Stomach smooth muscle (tissue), 2 donors: ENCODE results near the gene CSPG4.
A peak's percentile ranks its signal among the peaks of the same experiment; 100 is the strongest.

Experiments
- H3K27ac ChIP-seq: one replicate; pipeline ENCODE4 v1.7.0; 2013; ENCODE audit warnings: mild to moderate bottlenecking, low read length, inconsistent platforms
- H3K27me3 ChIP-seq, 2 donors: one replicate each; pipeline ENCODE4 v1.7.0; 2013; ENCODE audit warnings: low read length in 2 of 2; ENCODE audit not compliant: insufficient read depth in 2 of 2, control insufficient read depth in 1 of 2
- H3K36me3 ChIP-seq, 2 donors: one replicate each; pipeline ENCODE4 v1.7.0; 2013; ENCODE audit warnings: low read length in 2 of 2; ENCODE audit not compliant: control insufficient read depth in 2 of 2, insufficient read depth in 2 of 2
- H3K4me1 ChIP-seq: one replicate; pipeline ENCODE4 v1.7.0; 2013; ENCODE audit warnings: low read length; ENCODE audit not compliant: control insufficient read depth, insufficient read depth
- H3K4me3 ChIP-seq, 2 donors: one replicate each; pipeline ENCODE4 v1.7.0; 2013; ENCODE audit warnings: low read length in 2 of 2
- H3K9ac ChIP-seq, 2 donors: one replicate each; pipeline ENCODE4 v1.7.0; 2013; ENCODE audit warnings: low read length in 2 of 2, mild to moderate bottlenecking in 1 of 2
- H3K9me3 ChIP-seq, 2 donors: one replicate each; pipeline ENCODE4 v1.7.0; 2013; ENCODE audit warnings: low read length in 2 of 2; ENCODE audit not compliant: control insufficient read depth in 2 of 2
- donor health status: healthy.
- donor health status: Pancreatic carcinoma.

CSPG4 gene

DNA sequence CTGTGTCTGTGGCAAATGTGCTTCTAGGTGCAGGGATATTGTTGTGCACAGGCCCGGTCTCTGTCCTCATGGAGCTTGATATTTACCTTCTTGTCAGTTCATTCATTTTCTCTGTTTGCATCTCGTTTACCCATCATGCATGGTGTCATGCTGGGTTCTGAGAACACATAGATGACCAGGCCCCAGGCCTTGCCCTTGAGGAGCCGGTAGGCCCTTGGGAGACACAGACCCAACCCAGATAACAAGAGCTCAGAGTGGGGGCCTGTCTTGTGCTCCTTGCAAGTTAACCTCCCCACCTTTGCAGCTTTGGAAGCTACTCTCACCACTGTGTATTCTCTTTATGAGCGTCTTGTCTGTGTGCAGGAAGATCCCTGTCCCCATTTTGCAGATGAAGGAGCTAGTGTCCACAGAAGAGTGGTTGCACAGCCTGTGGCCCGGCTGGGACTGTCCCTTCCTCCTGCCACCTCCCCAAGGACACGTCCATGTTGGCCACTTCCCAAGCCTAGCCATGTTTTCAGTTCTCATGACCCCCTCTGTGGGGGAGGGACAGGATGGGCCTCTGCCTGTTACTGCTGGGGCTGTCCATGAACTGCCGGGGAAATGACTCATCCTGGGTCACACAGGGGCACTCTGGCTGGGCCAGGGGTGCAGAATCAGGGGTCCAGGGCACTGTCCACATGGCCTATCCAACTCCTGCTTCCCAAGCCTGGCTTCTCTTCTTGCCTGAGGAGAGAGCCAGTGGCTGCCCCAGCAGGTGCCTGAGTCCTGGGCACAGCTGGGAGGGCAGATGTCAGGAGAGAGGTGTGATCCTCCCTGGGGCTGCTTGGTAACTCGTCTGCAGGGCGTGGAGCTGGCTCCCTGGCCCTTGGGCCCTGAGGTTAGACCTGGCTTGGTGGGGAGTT is 61.5 kb downstream of the CSPG4 start:
- no peaks in the 10 kb centered on the region for H3K27me3 ChIP-seq
- peak overlapping the region; percentile 14 to 47 for H3K9ac ChIP-seq
- no peaks in the 10 kb centered on the region for H3K9me3 ChIP-seq
- peak overlapping the region; percentile 49 for H3K27ac ChIP-seq
- peaks cover 4 to 13% of the 10 kb centered on the region in 2 donors for H3K36me3 ChIP-seq
- peak overlapping the region; percentile 42 to 95 for H3K4me3 ChIP-seq
- H3K4me1 ChIP-seq: peaks cover 76% of the 10 kb centered on the region

DNA sequence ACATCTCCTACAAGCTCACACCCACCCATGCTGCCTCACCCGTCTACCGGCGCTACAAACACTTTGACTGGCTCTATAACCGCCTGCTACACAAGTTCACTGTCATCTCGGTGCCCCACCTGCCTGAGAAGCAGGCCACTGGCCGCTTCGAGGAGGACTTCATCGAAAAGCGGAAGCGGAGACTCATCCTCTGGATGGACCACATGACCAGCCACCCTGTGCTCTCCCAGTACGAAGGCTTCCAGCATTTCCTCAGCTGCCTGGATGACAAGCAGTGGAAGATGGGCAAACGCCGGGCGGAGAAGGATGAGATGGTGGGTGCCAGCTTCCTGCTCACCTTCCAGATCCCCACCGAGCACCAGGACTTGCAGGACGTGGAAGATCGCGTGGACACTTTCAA is 62.8 kb downstream of the CSPG4 start:
- Histone ChIP-seq H3K9me3 (no peaks in the 10 kb centered on the region), H3K4me1 (peaks cover 72% of the 10 kb centered on the region), H3K9ac (no peak overlapping the region), H3K36me3 (peaks cover 3 to 7% of the 10 kb centered on the region in 2 donors), H3K27me3 (no peaks in the 10 kb centered on the region), H3K27ac (no peak overlapping the region), H3K4me3 (peak overlapping the region; percentile 61 to 95)

DNA sequence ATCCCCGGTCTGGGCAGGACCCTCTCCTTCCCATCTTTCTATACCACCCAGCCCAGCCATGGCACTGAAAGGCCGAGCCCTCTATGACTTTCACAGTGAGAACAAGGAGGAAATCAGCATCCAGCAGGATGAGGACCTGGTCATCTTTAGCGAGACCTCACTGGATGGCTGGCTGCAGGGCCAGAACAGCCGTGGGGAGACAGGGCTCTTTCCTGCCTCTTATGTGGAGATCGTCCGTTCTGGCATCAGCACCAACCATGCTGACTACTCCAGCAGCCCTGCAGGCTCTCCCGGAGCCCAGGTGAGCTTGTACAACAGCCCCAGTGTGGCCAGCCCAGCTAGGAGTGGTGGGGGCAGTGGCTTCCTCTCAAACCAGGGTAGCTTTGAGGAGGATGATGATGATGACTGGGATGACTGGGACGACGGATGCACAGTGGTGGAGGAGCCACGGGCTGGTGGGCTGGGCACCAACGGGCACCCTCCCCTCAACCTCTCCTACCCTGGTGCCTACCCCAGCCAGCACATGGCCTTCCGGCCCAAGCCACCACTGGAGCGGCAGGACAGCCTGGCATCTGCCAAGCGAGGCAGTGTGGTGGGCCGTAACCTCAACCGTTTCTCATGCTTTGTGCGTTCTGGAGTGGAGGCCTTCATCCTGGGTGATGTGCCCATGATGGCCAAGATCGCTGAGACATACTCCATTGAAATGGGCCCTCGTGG is 63.4 kb downstream of the CSPG4 start:
- Histone ChIP-seq H3K4me3 (peak overlapping the region; percentile 61 to 95), H3K4me1 (peaks cover 66% of the 10 kb centered on the region), H3K36me3 (peaks cover 3 to 7% of the 10 kb centered on the region in 2 donors), H3K9ac (peak overlapping the region; percentile 77 to 90), H3K27me3 (no peaks in the 10 kb centered on the region), H3K9me3 (no peaks in the 10 kb centered on the region), H3K27ac (peak overlapping the region; percentile 97)

DNA sequence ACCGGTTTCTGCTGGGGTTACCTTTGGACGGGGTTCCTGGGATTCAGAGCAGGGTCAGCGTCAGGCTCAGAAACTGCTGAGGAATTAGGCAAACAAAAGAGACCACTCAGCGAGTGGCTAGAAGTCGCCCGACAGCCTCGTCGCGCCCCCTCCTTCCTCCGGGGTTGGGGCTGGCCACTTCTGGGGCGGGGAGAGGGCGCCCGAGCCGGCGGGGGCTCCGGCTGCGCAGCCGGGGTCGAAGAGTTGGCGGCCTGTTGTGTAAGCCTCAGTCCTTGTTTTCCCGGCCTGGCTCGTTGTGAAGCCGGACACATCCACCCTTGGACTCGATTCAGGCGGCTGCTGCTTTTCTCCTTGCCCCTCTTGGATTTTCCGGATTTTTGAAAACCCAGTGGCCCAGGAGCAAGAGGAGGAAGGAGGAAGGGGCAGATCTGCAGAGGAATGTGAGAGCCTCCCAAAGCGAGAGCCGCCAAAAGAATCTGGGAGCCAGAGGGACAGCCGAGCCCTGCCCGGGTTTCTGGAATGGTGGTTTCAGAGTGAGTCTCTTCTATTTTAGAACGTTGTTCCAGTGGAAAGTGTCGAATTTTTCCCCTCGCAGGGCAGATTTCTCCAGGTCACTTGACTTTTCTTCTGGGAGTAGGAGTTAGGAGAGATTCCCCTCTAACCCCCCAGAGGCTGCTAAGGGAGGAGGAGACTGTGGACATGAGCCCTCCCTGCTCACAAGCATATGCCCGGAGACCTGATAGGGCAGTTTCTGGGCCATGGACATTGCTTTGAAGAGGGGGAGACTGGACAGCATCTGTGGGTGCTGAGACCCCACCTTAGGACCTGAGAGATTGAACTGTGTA is 64.3 kb downstream of the CSPG4 start:
- Histone ChIP-seq H3K36me3 (peaks cover 3 to 7% of the 10 kb centered on the region in 2 donors), H3K9ac (peak overlapping the region; percentile 77 to 90), H3K4me3 (peak overlapping the region; percentile 61 to 95), H3K27me3 (no peaks in the 10 kb centered on the region), H3K27ac (peak overlapping the region; percentile 97), H3K4me1 (peaks cover 62% of the 10 kb centered on the region), H3K9me3 (no peaks in the 10 kb centered on the region)

DNA sequence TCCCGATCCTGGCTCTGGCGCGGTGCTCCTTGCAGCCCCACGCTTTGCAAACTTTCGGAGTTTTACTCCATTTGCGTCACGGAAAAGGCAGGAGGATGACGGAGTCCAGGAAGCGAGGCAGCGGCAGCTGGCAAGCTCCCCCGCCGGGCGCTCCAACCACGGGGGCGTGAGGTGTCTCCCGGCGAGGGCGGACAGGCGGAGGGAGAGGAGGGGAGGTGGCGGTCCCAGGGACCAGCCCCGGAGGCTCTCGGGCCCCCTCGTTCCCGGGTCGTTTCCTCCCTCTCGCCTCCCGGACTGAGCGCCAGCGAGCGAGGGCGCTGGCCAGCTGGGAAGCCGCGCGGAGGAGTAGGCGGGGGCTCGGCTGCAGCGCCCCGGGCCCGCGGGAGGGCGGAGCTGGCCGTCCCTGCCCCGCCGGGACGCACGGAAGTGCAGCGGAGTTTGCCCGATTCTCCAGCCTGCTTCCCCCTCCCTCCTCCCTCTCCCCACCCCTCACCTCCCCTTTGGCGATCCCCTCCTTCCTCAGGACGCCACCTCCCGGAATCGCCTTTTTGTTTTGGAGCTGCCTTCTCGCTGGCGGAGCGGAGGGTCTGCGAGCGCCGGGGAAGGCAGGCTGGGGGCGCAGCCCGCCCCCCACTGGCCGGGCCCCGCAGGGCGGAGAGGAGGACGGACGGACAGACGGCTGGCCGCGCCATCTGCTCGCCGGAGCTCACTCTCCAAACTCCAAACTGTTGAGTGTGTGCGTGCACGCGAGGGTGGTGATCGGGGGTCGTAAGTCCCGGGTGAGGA is 65.1 kb downstream of the CSPG4 start, which contains the start of gene SNX33:
Gene SNX33, plus strand, starts transcription at position 543 of the 786 bp plus-strand sequence. CDS start 1,191 bp downstream, outside the sequence.
- H3K4me1 ChIP-seq: peaks cover 54% of the 10 kb centered on the region
- peak within 1 kb of the TSS; percentile 97 for H3K27ac ChIP-seq
- no peaks in the 10 kb centered on the region for H3K27me3 ChIP-seq
- H3K9ac ChIP-seq: peak within 1 kb of the TSS; percentile 77 to 96
- H3K4me3 ChIP-seq: peak within 1 kb of the TSS; percentile 61 to 95
- H3K36me3 ChIP-seq: peaks cover 3 to 7% of the 10 kb centered on the region in 2 donors
- H3K9me3 ChIP-seq: no peaks in the 10 kb centered on the region

DNA sequence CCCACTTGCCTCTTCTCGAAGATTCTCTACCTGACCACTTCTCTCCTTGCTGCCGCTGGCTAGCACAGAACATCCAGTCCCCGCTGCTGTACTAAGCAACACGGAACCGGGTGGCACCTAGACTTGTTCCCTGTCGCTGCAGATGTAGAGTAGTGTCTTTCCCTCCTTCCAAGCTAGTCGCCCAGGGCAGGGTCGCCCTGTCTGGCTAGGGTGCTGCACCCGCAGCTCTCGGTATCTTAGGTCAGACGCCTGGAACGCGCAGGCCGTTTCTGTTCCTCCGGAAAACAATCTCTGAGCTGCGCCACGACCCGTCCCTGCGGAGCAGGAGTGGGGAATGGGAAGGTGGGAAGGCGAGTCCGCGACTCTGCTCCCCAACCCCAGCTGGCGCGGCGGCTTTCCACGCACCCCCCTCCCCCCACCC is 65.7 kb downstream of the CSPG4 start:
- no peaks in the 10 kb centered on the region for H3K9me3 ChIP-seq
- H3K27ac ChIP-seq: peak overlapping the region; percentile 97
- H3K4me3 ChIP-seq: peak overlapping the region; percentile 61 to 95
- peaks cover 47% of the 10 kb centered on the region for H3K4me1 ChIP-seq
- H3K9ac ChIP-seq: peak overlapping the region; percentile 77 to 96
- H3K36me3 ChIP-seq: peaks cover 3 to 7% of the 10 kb centered on the region in 2 donors
- H3K27me3 ChIP-seq: no peaks in the 10 kb centered on the region

DNA sequence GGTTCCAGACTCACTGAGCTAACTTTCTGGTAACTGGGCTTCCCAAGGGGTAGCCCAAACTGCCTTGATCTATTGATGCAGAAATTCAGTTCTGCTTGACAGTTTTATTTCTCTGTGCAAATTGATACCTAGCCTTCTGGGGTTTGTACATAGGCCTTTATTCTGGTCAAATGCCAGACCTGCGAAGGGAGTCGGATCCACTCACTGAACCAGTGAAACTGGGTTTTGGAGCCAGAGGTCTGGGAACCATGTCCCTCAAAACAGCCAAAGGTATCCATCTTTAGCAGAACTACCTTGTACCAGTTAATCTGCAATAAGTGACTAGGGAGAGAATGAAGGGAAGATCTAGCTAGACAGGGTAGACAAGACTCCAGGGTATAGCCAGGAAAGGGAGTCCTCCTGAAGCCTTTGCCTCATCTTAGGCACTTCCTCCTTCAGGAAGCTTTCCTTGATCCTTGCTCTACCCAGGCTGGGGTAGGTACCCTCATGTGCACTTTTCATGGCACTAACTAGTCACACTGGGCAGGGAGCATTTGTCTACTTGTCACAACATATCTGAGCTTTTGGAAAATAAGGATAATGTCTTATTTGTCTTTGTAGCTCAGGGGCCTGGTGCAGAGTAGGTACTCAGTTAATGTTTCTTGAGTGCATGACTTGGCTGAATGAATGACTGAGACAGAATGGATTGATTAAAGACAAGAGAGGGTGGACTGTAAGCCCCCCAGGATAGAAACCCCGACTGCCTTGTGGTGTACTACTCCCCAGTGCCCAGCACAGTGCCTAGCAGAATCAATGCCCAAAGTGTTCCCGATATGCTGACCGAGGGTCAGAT is 66.3 kb downstream of the CSPG4 start:
- H3K9me3 ChIP-seq: no peaks in the 10 kb centered on the region
- peak overlapping the region; percentile 97 for H3K27ac ChIP-seq
- peak overlapping the region; percentile 61 to 95 for H3K4me3 ChIP-seq
- H3K36me3 ChIP-seq: peaks cover 3 to 7% of the 10 kb centered on the region in 2 donors
- H3K9ac ChIP-seq: peak overlapping the region; percentile 77 to 96
- peaks cover 41% of the 10 kb centered on the region for H3K4me1 ChIP-seq
- no peaks in the 10 kb centered on the region for H3K27me3 ChIP-seq

DNA sequence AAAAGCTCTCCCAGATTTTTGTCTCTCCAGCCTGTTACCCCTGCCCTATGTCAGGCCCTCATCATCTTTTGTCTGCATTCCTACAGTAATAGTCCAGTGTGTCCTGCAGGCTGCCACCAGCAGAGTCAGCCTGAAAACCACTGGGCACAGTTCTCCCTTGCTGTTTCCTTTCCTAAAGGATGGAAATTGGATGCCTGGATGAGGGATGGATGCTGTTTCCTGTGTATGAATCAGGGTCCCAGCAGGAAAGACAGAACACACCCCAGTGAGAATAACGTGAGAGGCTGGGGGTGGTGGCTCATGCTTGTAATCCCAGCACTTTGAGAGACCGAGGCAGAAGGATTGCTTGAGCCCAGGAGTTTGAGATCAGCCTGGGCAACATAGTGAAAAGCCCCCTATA is 68.3 kb downstream of the CSPG4 start:
- Histone ChIP-seq H3K36me3 (no peaks in the 10 kb centered on the region), H3K9ac (no peak overlapping the region), H3K4me1 (peaks cover 31% of the 10 kb centered on the region)

DNA sequence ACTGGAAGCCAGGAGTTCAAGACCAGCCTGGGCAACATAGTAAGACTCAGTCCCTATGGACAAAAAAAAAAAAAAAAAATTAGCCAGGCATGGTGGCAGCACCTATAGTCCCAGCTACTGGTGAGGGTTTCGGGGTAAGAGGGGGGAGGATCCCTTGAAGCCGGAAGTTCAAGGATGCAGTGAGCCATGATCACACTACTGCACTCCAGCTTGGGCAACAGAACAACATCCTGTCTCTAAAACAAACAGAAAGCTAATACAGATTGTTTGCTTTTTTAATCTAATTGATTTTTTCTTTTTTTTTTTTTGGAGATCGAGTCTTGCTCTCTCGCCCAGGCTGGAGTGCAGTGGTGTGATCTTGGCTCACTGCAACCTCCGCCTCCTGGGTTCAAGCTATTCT is 71.0 kb downstream of the CSPG4 start:
- Histone ChIP-seq H3K4me3 (no peak overlapping the region), H3K27ac (no peak overlapping the region), H3K27me3 (no peaks in the 10 kb centered on the region), H3K36me3 (no peaks in the 10 kb centered on the region), H3K9ac (no peak overlapping the region), H3K4me1 (peaks cover 41% of the 10 kb centered on the region), H3K9me3 (no peaks in the 10 kb centered on the region)

More for the DNA sequence above, 68.3 kb downstream of the CSPG4 start:
- Histone ChIP-seq H3K27me3 (no peaks in the 10 kb centered on the region), H3K27ac (no peak overlapping the region), H3K9me3 (no peaks in the 10 kb centered on the region), H3K4me3 (no peak overlapping the region)
